HepG2 (cell line): ENCODE data around the gene B3GALNT2. TPM values are rescaled to one million over a fixed set of nuclear protein-coding genes. Genes with fewer than 3 reads are reported as not detected.

Experiments
- ATAC-seq: fragments of 200-7000 bp; cut with Tn5 transposase; 3 replicates; pipeline ENCODE4 v1.9.1; 2020; ENCODE audit warnings: mild to moderate bottlenecking, moderate library complexity
- BruUV-seq: library from RNA; stranded (reverse); fragments of 400-500 nt; replicated peaks from 2 replicates; lab custom pipeline; 2021; lab: Mats Ljungman, UMichigan
- CTCF ChIA-PET: fragments of 300-600 bp; formaldehyde crosslinking; extraction: SDS; loops from one replicate; lab custom pipeline; 2021; ENCODE audit warnings: low total read pairs, inconsistent platforms, low intra/inter-chr PET ratio; lab: Yijun Ruan, JAX
- POLR2A ChIA-PET: fragments of 350-600 bp; sonication (Branson Sonifier 250); formaldehyde crosslinking; loops from one replicate; lab custom pipeline; 2020; ENCODE audit warnings: antibody characterized with exemption, inconsistent platforms; lab: Yijun Ruan, JAX
- DNase-seq: peaks from one replicate; pipeline ENCODE4 v3.0.0-alpha.2; 2015; ENCODE audit warnings: low spot score
- FAIRE-seq: peaks from 3 replicates; lab custom pipeline; 2011; peaks lifted over from hg19 to GRCh38; lab: Jason Lieb, UNC
- H2AFZ ChIP-seq: one replicate; pipeline ENCODE4 v1.6.1; 2011; ENCODE audit warnings: low read length, inconsistent platforms
- H3K27ac ChIP-seq: fragments of 300-600 bp; 3 replicates; pipeline ENCODE4 v1.8.0; 2011; ENCODE audit warnings: mixed run types, mild to moderate bottlenecking, mixed read lengths, low read length, inconsistent platforms; ENCODE audit not compliant: insufficient read depth; ENCODE audit errors: extremely low read length
- H3K27me3 ChIP-seq, 2 experiments: fragments of 200-600 bp in 1 of 2; 2 replicates in 1 of 2; 3 replicates in 1 of 2; pipeline versions ENCODE4 v1.6.0 to v1.8.0; 2011; ENCODE audit warnings: low read length in 2 of 2, mild to moderate bottlenecking in 2 of 2, moderate library complexity in 2 of 2, inconsistent platforms in 1 of 2; ENCODE audit not compliant: insufficient read depth in 2 of 2, control insufficient read depth in 1 of 2
- H3K36me3 ChIP-seq, 2 experiments: fragments of 200-600 bp in 1 of 2; replicated peaks in 1 of 2; 2 replicates in 1 of 2; 3 replicates in 1 of 2; pipeline versions ENCODE4 v1.5.1 to v1.8.0; 2011; ENCODE audit warnings: low read length in 2 of 2, inconsistent platforms in 1 of 2; ENCODE audit not compliant: insufficient read depth in 2 of 2, control insufficient read depth in 1 of 2
- H3K4me1 ChIP-seq: 2 replicates; pipeline ENCODE4 v1.5.1; 2012; ENCODE audit warnings: low read length, inconsistent platforms; ENCODE audit not compliant: insufficient read depth
- H3K4me2 ChIP-seq: 2 replicates; pipeline ENCODE4 v1.6.0; 2011; ENCODE audit warnings: low read depth, low read length, inconsistent platforms
- H3K4me3 ChIP-seq, 3 experiments: fragments of 200-600 bp in 1 of 3; sonication (generic), shearing (Covaris generic) in 1 of 3; replicated peaks in 1 of 3; 2 replicates each; pipeline ENCODE4 v1.5.1; 2011 to 2016; ENCODE audit warnings: low read length in 3 of 3, inconsistent platforms in 2 of 3, low read depth in 2 of 3, mild to moderate bottlenecking in 2 of 3, control low read depth in 1 of 3, mixed read lengths in 1 of 3; ENCODE audit not compliant: insufficient read depth in 1 of 3
- H3K79me2 ChIP-seq: one replicate; pipeline ENCODE4 v1.6.1; 2011; ENCODE audit warnings: low read length, inconsistent platforms; ENCODE audit not compliant: insufficient read depth
- H3K9ac ChIP-seq: 2 replicates; pipeline ENCODE4 v1.6.0; 2011; ENCODE audit warnings: mild to moderate bottlenecking, low read depth, low read length, inconsistent platforms; ENCODE audit not compliant: insufficient read depth
- H3K9me3 ChIP-seq: 2 replicates; pipeline ENCODE4 v1.5.1; 2012; ENCODE audit warnings: mild to moderate bottlenecking, low read length
- H4K20me1 ChIP-seq: 2 replicates; pipeline ENCODE4 v1.6.0; 2011; ENCODE audit warnings: inconsistent platforms, mild to moderate bottlenecking, low read length, moderate library complexity; ENCODE audit not compliant: insufficient read depth
- CTCF ChIP-seq: sonication (generic); formaldehyde crosslinking; IDR thresholded peaks from 2 replicates; pipeline ENCODE4 v1.5.0; 2020; ENCODE audit warnings: mild to moderate bottlenecking, missing genetic modification reagents, moderate library complexity
- HMGXB4 ChIP-seq, 2 experiments: sonication (generic) in 1 of 2; formaldehyde crosslinking in 1 of 2; IDR thresholded peaks; 2 replicates each; pipeline versions ENCODE4 v1.4.0 to v1.6.1; 2018 to 2020; ENCODE audit warnings: missing genetic modification reagents in 2 of 2, borderline replicate concordance in 1 of 2, low read depth in 1 of 2, mild to moderate bottlenecking in 1 of 2, missing biosample characterization in 1 of 2
- IRX3 ChIP-seq: sonication (generic); formaldehyde crosslinking; IDR thresholded peaks from 2 replicates; pipeline ENCODE4 v1.8.1; 2023; ENCODE audit warnings: mild to moderate bottlenecking, low read depth, missing genetic modification reagents, borderline replicate concordance
- RAD21 ChIP-seq: fragments of 450-650 bp; formaldehyde crosslinking; IDR thresholded peaks from 2 replicates; pipeline ENCODE4 v1.5.0; 2020; ENCODE audit warnings: mild to moderate bottlenecking
- SMC3 ChIP-seq: IDR thresholded peaks from 2 replicates; pipeline ENCODE4 v1.6.1; 2011; ENCODE audit warnings: low read length, improper control_type of control experiment
- STAG1 ChIP-seq: sonication (generic); formaldehyde crosslinking; IDR thresholded peaks from 2 replicates; pipeline ENCODE4 v1.4.0; 2020; ENCODE audit warnings: missing genetic modification reagents
- TGIF2 ChIP-seq: IDR thresholded peaks from 2 replicates; pipeline ENCODE4 v1.6.1; 2016; ENCODE audit warnings: control low read depth, missing compliant biosample characterization
- ZBTB8A ChIP-seq: sonication (generic); formaldehyde crosslinking; IDR thresholded peaks from 2 replicates; pipeline ENCODE4 v1.4.0; 2020; ENCODE audit warnings: mild to moderate bottlenecking, low read depth, missing genetic modification reagents, borderline replicate concordance
- WGBS: methylation state at CpG from one replicate; pipeline ENCODE4 v1.1.6; 2017; ENCODE audit warnings: low lambda C conversion rate; 5-methylcytosine and 5-hydroxymethylcytosine counted together
- in situ Hi-C: cut with HindIII; loops from 2 replicates; pipeline ENCODE4 v1.10.0; 2017; ENCODE audit warnings: low pct_unique_long_range_greater_than_20kb; ENCODE audit not compliant: extremely low pct_ligation_motif_present
- intact Hi-C: fragments of 100-400 bp; cut with micrococcal nuclease; formaldehyde crosslinking; loops from one replicate; pipeline ENCODE4 v1.10.0; 2022; ENCODE audit not compliant: unreplicated experiment
- polyA plus RNA-seq, 8 experiments: library from polyadenylated mRNA; depleted of rRNA in 3 of 8; stranded (reverse) in 7 of 8; unstranded in 1 of 8; fragments of >200 nt; fragmentation: Illumina TruSeq in 4 of 8; extraction: Trizol in 4 of 8; gene quantifications; 2 replicates each; pipeline versions ENCODE4 v1.2.1 to v1.2.3, GENCODE V29; 2011 to 2016; ENCODE audit warnings: low read depth in 4 of 8, missing spikeins in 1 of 8, mixed read lengths in 1 of 8; ENCODE audit not compliant: insufficient read depth in 1 of 8
- total RNA-seq, 5 experiments: library from RNA; depleted of rRNA; stranded (reverse); fragments of >200 nt; fragmentation: Illumina TruSeq; extraction: Trizol; gene quantifications; 2 replicates each; pipeline ENCODE4 v1.2.3, GENCODE V29; 2016; ENCODE audit warnings: low read depth in 1 of 5

B3GALNT2 gene
- total and polyA plus RNA-seq, 2 of the 13 experiments (the other 11 are each of a cell fraction or from before 2014, with no cell fraction given), result 16.5 to 28.9 TPM

GRCh38 chr1:235513495-235514366 is 9.5 kb upstream of the B3GALNT2 start:
- peak; percentile 72; the same call in 2 of the 3 replicates for ATAC-seq
- WGBS, result 33% methylated on average over 8 of the region's 8 CpGs
- no peak overlapping the region for H3K9ac ChIP-seq
- no peaks in the 10 kb centered on the region; the same call in 1 of the 2 replicates for H3K4me1 ChIP-seq
- no peak overlapping the region for H3K27ac ChIP-seq
- H3K36me3 ChIP-seq, result no peaks in the 10 kb centered on the region
- H3K27me3 ChIP-seq, result no peaks in the 10 kb centered on the region
- H3K79me2 ChIP-seq, result no peaks in the 10 kb centered on the region
- H3K9me3 ChIP-seq, result no peaks in the 10 kb centered on the region
- intact Hi-C loops, result loop anchor here (1.0 to 5.0 kb wide), 3 partner anchors 217 to 329 kb away; no protein-coding TSS in a partner anchor
- no TSS peak for BruUV-seq
- peak; percentile 80 for TF ChIP-seq CTCF
- TF ChIP-seq STAG1 (CRISPR knock-in tag), result peak; percentile 85
- TF ChIP-seq TGIF2 (CRISPR knock-in tag), result no peak
- TF ChIP-seq SMC3, result peak; percentile 69
- no peak for TF ChIP-seq HMGXB4 (CRISPR knock-in tag; IDR thresholded peaks at IDR 0.05; ENCODE audit: borderline replicate concordance in 1 of 2, low read depth in 1 of 2)
- no peak for TF ChIP-seq IRX3 (CRISPR knock-in tag)
- TF ChIP-seq ZBTB8A (CRISPR knock-in tag), result no peak
- peak; percentile 46 for TF ChIP-seq RAD21 (CRISPR knock-in tag)
- TF ChIP-seq, all 625 proteins: peak for 4
- Histone ChIP-seq H2AFZ (no peak overlapping the region), H3K4me2 (no peak overlapping the region), H4K20me1 (no peaks in the 10 kb centered on the region), H3K4me3 (no peak overlapping the region)
- in situ Hi-C loops, result loop anchor here (10.0 kb wide), 2 partner anchors 221 to 271 kb away; no protein-coding TSS in a partner anchor
- DNase-seq, result peak; percentile 69
- FAIRE-seq, result peak; percentile 67
- ChIA-PET POLR2A (no interaction called here), CTCF (interaction anchor here (0.6 to 3.1 kb wide), 3 partner anchors 218 to 269 kb away, joined by 3 to 19 read pairs (median 12); no protein-coding TSS in a partner anchor)
